A172 (cell line): ENCODE results near the gene KRT71. TPM values are rescaled to one million over a fixed set of nuclear protein-coding genes. Genes with fewer than 3 reads are reported as not detected.
"Not testable (repeated sequence)": the region's sequence is repeated elsewhere in the genome, so short reads cannot be mapped to it uniquely, and the experiment has no call there.

Source experiments
- DNase-seq: peaks from one replicate; pipeline ENCODE4 v3.0.0-alpha.2; 2015; ENCODE audit warnings: low spot score
- total RNA-seq: library from RNA; depleted of rRNA; stranded (reverse); fragments of >200 nt; shearing (Covaris generic); gene quantifications from 2 replicates; pipeline ENCODE4 v1.2.3, GENCODE V29; 2014; rRNA removed

KRT71 gene
- not detected in 2 replicates for total RNA-seq

- no peak for DNase-seq
Measured at GRCh38 chr12:52552681-52553195, at the start of gene KRT71. KRT71 (minus strand) TSS chr12:52553145; CDS start chr12:52553077, 68 bp downstream.

GRCh38 chr12:52602552-52602951 is 49.6 kb upstream of the KRT71 start:
- no peak for DNase-seq

GRCh38 chr12:52601671-52602070 is 48.7 kb upstream of the KRT71 start:
- DNase-seq = no peak

GRCh38 chr12:52600941-52601481 is 48.1 kb upstream of the KRT71 start, which contains the start of gene KRT72:
KRT72 (minus strand) TSS chr12:52601463; CDS start chr12:52601452, 11 bp downstream.
- DNase-seq = no peak

GRCh38 chr12:52600475-52600874 is 47.5 kb upstream of the KRT71 start:
- no peak for DNase-seq

GRCh38 chr12:52600071-52600470 is 47.1 kb upstream of the KRT71 start:
- no peak for DNase-seq

- DNase-seq = no peak
Measured at GRCh38 chr12:52598966-52599365, 46.0 kb upstream of the KRT71 start.

- DNase-seq = not testable (repeated sequence)
Measured at GRCh38 chr12:52594237-52594636, 41.3 kb upstream of the KRT71 start.

GRCh38 chr12:52591521-52591920 is 38.6 kb upstream of the KRT71 start:
- no peak for DNase-seq

GRCh38 chr12:52590021-52590420 is 37.1 kb upstream of the KRT71 start:
- DNase-seq = no peak

GRCh38 chr12:52587563-52587962 is 34.6 kb upstream of the KRT71 start:
- DNase-seq = no peak

- no peak for DNase-seq
Measured at GRCh38 chr12:52585946-52586345, 33.0 kb upstream of the KRT71 start.

GRCh38 chr12:52585066-52585465 is 32.1 kb upstream of the KRT71 start:
- DNase-seq = no peak

- no peak for DNase-seq
Measured at GRCh38 chr12:52584156-52584682, 31.3 kb upstream of the KRT71 start.

- DNase-seq = peak; percentile 59
Measured at GRCh38 chr12:52582971-52583456, 30.1 kb upstream of the KRT71 start.

- no peak for DNase-seq
Measured at GRCh38 chr12:52582486-52582885, 29.5 kb upstream of the KRT71 start.

- peak; percentile 16 for DNase-seq
Measured at GRCh38 chr12:52581481-52581880, 28.5 kb upstream of the KRT71 start.

- DNase-seq = no peak
Measured at GRCh38 chr12:52581066-52581465, 28.1 kb upstream of the KRT71 start.

GRCh38 chr12:52580496-52580895 is 27.6 kb upstream of the KRT71 start:
- no peak for DNase-seq

- DNase-seq = no peak
Measured at GRCh38 chr12:52579468-52580465, 26.8 kb upstream of the KRT71 start.

- no peak for DNase-seq
Measured at GRCh38 chr12:52578469-52578868, 25.5 kb upstream of the KRT71 start.

- no peak for DNase-seq
Measured at GRCh38 chr12:52577316-52577715, 24.4 kb upstream of the KRT71 start.
